HCT116 (cell line): ENCODE results near the gene UCHL5.

Experiments
- CBX3 ChIP-seq: IDR thresholded peaks from 2 replicates; pipeline ENCODE4 v1.6.1; 2012; ENCODE audit warnings: low read depth
- CEBPB ChIP-seq: IDR thresholded peaks from 2 replicates; pipeline ENCODE4 v1.6.1; 2012; ENCODE audit warnings: low read depth
- ELF1 ChIP-seq: IDR thresholded peaks from 2 replicates; pipeline ENCODE4 v1.6.1; 2012; ENCODE audit warnings: low read depth, borderline replicate concordance
- EZH2 ChIP-seq: fragments of 200-600 bp; sonication (generic); IDR thresholded peaks from 2 replicates; pipeline ENCODE4 v1.6.1; 2017; ENCODE audit warnings: antibody characterized with exemption, mixed run types
- POLR2A ChIP-seq: IDR thresholded peaks from 2 replicates; pipeline ENCODE4 v1.7.0; 2011; ENCODE audit warnings: borderline replicate concordance; ENCODE audit not compliant: insufficient read depth, insufficient read length; ENCODE audit errors: extremely low read depth
- POLR2AphosphoS5 ChIP-seq: IDR thresholded peaks from 2 replicates; pipeline ENCODE4 v1.6.1; 2011; ENCODE audit warnings: mild to moderate bottlenecking, low read depth, low read length, moderate library complexity
- RAD21 ChIP-seq: IDR thresholded peaks from 2 replicates; pipeline ENCODE4 v1.6.1; 2012; ENCODE audit warnings: low read depth, mild to moderate bottlenecking
- SIN3A ChIP-seq: IDR thresholded peaks from 2 replicates; pipeline ENCODE4 v1.6.1; 2012; ENCODE audit warnings: low read depth
- ZNF274 ChIP-seq: fragments of 200-500 bp; sonication (Bioruptor generic); IDR thresholded peaks from 2 replicates; pipeline ENCODE4 v1.6.1; 2014; ENCODE audit warnings: mild to moderate bottlenecking, low read depth, low read length, inconsistent platforms
- TF ChIP-seq, protein P1 (sequence below), 3 experiments: fragments of 200-600 bp in 1 of 3; sonication (generic) in 1 of 3; IDR thresholded peaks in 2 of 3; conservative IDR thresholded peaks in 1 of 3; 2 replicates each; pipeline ENCODE4 v1.5.1; 2012 to 2017; ENCODE audit warnings: low read depth in 2 of 3, low read length in 2 of 3, antibody characterized with exemption in 1 of 3, borderline replicate concordance in 1 of 3, control low read depth in 1 of 3, mild to moderate bottlenecking in 1 of 3, mixed read lengths in 1 of 3, mixed run types in 1 of 3, moderate library complexity in 1 of 3; ENCODE audit not compliant: insufficient read depth in 1 of 3

DNA sequence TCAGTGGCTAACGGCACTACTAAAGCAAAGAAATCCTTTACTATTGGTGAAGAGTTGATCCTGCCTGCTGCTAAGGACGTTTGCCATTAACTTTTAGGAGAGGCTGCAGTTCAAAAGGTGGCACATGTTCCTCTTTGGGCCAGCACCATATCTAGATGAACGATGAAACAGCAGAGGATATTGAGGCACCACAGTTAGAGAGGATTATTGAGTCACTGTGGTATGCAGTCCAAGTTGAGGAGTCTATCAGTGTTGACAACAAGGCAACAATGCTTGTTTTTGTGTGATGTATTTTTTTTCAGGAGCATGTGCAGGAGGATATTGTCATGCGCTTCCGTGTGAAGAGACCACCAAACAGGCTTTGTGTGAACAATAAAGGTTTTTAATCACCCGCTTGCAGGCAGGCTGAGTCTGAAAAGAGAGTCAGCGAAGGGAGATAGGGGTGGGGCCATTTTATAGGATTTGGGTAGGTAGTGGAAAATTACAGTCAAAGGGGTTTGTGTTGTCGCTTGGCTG is 80.9 kb downstream of the UCHL5 start:
- TF ChIP-seq, protein P1, sequence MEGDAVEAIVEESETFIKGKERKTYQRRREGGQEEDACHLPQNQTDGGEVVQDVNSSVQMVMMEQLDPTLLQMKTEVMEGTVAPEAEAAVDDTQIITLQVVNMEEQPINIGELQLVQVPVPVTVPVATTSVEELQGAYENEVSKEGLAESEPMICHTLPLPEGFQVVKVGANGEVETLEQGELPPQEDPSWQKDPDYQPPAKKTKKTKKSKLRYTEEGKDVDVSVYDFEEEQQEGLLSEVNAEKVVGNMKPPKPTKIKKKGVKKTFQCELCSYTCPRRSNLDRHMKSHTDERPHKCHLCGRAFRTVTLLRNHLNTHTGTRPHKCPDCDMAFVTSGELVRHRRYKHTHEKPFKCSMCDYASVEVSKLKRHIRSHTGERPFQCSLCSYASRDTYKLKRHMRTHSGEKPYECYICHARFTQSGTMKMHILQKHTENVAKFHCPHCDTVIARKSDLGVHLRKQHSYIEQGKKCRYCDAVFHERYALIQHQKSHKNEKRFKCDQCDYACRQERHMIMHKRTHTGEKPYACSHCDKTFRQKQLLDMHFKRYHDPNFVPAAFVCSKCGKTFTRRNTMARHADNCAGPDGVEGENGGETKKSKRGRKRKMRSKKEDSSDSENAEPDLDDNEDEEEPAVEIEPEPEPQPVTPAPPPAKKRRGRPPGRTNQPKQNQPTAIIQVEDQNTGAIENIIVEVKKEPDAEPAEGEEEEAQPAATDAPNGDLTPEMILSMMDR (IDR thresholded peaks at IDR 0.05 in 2 of 3, conservative IDR thresholded peaks at IDR 0.05 in 1 of 3; ENCODE audit: borderline replicate concordance in 1 of 3, insufficient read depth in 1 of 3, low read depth in 2 of 3, low read length in 2 of 3) = no peak
- no peak for TF ChIP-seq CBX3
- TF ChIP-seq CEBPB = no peak
- TF ChIP-seq POLR2A = no peak
- no peak for TF ChIP-seq EZH2
- no peak for TF ChIP-seq POLR2AphosphoS5
- TF ChIP-seq RAD21 = no peak
- no peak for TF ChIP-seq ZNF274
- no peak for TF ChIP-seq SIN3A
- no peak for TF ChIP-seq ELF1
